HT-29 (cell line): ENCODE data around the gene LPIN1. TPM values are rescaled to one million over a fixed set of nuclear protein-coding genes. Genes with fewer than 3 reads are reported as not detected.
"Not testable (repeated sequence)": the region's sequence is repeated elsewhere in the genome, so short reads cannot be mapped to it uniquely, and the experiment has no call there.

Source experiments
- DNase-seq: peaks from one replicate; pipeline ENCODE4 v3.0.0-alpha.2; 2015; ENCODE audit warnings: low spot score
- total RNA-seq: library from RNA; depleted of rRNA; stranded (reverse); fragments of >200 nt; shearing (Covaris generic); gene quantifications from 2 replicates; pipeline ENCODE4 v1.2.3, GENCODE V29; 2014

LPIN1 gene
- total RNA-seq, 1 experiment from 2014 or later, result 6.8 TPM

DNA sequence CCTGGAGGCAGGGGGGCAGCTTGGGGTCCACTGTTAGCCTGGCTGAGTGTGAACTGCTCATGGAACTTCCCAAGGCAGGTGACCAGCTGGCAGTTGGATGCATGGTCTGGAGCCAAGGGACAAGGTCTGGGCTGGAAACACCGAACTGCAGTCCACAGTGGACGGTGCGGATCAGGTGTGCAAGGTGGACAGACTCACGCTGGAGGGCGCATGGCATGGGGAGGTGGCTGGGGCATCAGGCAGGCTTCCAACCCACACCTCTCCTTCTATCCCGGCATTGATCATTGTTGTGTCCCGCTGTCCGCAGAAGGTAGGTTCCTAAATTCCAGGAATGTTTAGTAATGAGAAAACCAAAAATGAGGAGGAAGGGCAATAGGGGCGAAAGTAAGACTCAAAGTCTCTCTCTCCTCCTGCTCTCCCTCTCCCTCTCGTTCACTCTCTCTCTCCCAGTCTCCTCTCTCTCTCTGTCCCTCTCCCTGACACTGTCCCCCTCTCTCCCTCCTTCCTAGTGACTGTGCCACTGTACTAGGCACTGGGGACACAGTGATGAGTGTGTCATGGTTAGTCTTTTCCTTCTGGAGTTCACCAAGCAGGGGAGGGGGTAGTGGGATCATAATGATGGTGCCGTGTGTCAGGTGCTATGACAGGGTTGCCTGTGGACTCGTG lies 30.3 kb upstream of the LPIN1 start:
- no peak for DNase-seq

DNA sequence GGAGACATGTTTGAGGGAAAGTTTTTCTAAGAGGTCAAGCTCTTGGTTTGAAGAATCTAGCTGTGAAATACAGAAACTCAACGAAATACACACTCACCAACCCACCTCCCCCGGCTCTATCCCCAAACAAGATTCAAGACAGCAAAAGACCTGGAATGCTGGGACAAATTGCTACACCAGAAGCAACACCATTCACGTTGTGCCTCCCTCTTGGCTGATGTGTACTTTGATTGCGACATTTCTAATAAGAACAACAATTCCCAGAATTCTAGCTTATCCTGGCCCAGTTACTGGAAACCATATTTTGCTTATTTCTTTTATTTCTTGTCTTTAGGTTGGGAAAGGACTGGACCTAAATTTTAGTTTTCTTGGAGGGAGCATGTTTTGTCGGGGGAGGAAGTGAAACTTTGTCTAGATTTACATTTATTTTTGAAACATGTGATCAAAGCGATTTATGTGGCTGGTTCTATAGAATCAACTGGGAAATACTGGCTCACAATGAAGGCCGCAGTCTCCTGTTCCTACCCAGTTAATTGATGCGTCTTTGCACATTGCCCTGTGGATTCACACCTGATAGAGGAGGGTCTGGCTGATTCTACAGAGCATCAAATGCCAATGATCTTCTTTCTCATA lies 29.6 kb upstream of the LPIN1 start:
- no peak for DNase-seq

GRCh38 chr2:11717623-11718022 lies 28.8 kb upstream of the LPIN1 start:
- no peak for DNase-seq

- DNase-seq, result no peak
Measured at GRCh38 chr2:11718606-11719005, 27.8 kb upstream of the LPIN1 start.

DNA sequence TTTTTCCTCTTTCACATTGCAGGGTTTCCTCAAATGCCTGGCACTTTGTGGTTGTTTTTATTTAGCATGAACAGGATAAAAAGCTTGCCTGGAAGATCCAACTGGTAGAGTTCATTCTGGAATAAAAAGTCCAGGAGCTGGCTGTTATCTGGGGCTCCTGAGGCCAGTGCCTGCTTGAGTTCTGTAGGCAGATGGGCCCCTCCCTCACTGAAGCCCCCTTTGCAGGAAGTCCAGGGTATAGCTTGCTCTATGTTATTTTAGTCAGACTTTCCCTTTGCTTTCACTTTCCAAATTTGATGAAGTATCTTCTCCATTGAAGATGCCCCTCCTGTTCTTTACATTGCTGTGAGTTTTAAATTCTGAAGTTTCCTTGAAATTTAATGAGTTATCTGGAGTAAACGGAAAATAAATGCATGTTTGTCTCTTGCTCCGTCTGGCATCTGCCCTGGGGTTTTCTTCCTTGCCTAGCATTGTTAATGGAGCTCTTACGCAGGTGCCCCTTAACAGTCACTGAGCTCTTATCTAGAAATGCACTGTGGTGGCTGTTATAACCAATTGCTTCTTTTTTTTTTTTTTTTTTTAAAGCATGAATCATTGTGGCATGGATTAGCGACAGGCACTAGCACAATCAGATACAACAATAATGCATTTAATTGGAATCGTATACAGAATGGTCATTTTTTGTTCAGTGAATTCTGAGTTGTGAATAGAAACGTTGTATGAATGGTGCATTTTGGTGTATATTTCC lies 27.0 kb upstream of the LPIN1 start:
- DNase-seq, result no peak

DNA sequence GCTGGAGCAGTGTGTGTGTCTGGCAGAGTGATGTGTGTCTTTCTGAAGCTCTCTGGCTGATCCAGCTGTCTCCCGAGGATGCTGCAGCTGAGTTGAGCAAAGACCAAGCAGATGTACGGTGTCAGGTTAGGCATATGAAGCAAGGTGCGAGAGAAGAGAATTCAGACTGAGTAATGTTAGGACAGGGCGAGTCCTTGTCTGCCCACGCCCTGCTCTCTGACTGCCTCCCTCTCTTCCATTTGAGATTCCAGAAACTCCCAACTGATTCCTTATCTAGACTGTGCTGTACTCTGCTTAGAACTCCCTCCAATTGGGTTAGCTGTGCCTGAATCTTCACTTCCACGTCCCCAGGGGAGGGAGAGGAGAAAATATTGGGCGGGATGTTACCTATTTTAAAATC lies 25.7 kb upstream of the LPIN1 start:
- DNase-seq, result no peak

- no peak for DNase-seq
Measured at GRCh38 chr2:11722292-11723060, 24.0 kb upstream of the LPIN1 start.

DNA sequence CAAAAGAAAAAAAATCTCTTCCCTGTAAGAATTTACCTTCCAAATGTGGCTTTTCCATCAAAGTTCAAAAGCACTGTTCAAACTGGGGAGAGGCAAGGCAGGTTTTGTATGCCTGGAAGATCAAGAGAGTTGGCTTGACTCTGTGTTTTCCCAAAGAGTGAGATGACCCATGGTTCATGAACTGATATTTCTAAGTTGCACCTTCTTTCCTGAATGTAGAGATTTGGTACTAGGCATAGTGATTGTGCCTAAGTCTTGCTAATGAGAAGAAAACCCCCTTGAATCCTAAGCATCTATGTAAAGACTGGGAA lies 23.4 kb upstream of the LPIN1 start:
- no peak for DNase-seq

- no peak for DNase-seq
Measured at GRCh38 chr2:11724151-11724550, 22.3 kb upstream of the LPIN1 start.

GRCh38 chr2:11726384-11726783 lies 20.0 kb upstream of the LPIN1 start:
- DNase-seq, result no peak

- no peak for DNase-seq
Measured at GRCh38 chr2:11729362-11730212, 16.8 kb upstream of the LPIN1 start.

DNA sequence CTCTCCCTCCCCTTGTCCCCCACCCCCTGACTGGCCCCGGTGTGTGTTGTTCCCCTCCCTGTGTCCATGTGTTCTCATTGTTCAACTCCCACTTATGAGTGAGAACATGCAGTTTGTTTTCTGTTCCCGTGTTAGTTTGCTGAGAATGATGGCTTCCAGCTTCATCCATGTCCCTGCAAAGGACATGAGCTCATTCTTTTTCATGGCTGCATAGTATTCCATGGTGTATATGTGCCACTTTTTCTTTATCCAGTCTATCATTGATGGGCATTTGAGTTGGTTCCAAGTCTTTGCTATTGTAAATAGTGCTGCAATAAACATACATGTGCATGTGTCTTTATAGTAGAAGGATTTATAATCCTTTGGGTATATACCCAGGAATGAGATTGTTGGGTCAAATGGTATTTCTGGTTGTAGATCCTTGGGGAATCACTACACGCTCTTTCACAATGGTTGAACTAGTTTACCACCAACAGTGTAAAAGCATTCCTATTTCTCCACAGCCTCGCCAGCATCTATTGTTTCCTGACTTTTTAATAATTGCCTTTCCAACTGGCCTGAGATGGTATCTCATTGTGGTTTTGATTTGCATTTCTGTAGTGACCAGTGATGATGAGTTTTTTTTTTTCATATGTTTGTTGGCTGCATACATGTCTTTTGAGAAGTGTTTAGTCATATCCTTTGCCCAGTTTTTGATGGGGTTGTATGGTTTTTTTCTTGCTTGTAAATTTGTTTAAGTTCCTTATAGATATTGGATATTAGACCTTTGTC lies 15.0 kb upstream of the LPIN1 start:
- not testable (repeated sequence) for DNase-seq

DNA sequence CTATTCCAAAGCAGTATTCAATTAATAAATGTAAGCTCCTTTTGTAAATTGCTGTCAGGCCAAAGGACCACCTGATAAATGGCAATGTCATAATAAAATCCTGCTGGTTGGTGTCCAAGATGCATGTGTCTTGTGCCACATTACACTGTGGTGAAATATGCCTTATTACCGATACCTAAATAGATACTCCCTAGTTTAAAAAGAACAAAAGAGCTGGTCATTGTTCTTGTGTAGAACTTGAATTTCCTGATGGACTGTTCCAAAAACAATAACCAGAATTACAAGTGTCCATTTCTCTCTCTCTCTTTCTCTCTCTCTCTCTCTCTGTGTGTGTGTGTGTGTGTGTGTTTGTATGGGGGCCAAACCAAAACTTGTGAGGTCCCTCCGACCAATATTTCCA lies 13.8 kb upstream of the LPIN1 start:
- no peak for DNase-seq

DNA sequence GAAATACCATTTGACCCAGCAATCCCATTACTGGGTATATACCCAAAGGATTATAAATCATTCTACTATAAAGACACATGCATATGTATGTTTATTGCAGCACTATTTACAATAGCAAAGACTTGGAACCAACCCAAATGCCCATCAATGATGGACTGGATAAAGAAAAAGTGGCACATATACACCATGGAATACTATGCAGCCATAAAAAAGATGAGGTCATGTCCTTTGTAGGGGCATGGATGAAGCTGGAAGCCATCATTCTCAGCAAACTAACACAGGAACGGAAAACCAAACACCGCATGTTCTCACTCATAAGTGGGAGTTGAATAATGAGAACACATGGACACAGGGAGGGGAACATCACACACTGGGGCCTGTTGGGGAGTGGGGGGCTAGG lies 8.6 kb upstream of the LPIN1 start:
- DNase-seq, result not testable (repeated sequence)

- peak; percentile 72 for DNase-seq
Measured at GRCh38 chr2:11738589-11739436, 7.6 kb upstream of the LPIN1 start.

- no peak for DNase-seq
Measured at GRCh38 chr2:11740723-11741122, 5.7 kb upstream of the LPIN1 start.

DNA sequence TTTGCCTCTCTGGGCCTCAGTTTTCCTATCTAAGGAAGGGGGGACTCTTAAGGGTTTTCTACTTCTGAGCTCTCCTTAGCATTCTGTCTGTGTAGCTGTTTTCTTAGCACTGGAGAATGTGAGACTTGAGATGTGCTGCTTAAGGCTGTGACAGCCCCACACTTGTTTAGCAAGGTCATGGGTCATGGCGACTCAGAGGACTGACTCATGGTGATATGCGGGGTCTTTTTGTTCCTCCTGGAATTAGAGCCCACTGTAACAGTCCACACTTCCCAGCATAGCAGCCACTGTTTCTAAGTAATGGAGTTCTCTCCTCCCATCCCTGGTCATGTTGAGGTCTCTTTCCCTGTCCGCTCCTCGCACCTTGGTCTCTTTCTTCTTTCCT lies 4.1 kb upstream of the LPIN1 start:
- DNase-seq, result no peak

DNA sequence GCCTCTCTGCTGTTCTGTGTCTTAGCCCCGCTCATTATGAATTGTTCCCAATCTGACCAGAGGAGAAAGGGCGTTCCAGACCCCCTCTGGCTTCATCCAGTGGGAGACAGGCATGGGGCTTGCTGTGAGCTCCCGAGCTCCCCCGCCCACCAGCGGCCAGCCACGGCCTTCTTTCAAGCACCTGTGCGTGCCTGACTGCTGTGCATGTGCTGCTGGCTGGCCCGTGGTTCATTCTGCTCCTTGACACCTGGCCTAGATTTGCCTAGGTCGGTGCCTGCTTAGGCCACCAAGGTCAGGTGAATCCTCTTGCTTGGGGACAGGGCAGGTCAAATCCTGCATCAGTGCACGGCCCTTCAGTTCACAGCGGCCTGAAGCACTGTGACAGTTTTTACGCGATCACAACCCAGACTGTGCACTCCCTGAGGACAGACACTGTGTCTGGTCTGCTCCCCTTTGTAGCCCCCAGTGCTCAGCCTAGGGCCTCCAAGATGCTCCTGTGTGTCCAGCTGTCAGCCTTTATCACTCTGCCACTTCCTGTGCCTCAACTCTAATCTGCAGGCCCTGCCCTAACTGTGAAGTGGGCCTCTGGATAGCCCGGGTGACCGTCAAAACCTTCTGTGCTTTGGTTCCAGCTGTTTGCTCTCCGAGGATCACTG lies 3.6 kb upstream of the LPIN1 start:
- DNase-seq, result no peak

DNA sequence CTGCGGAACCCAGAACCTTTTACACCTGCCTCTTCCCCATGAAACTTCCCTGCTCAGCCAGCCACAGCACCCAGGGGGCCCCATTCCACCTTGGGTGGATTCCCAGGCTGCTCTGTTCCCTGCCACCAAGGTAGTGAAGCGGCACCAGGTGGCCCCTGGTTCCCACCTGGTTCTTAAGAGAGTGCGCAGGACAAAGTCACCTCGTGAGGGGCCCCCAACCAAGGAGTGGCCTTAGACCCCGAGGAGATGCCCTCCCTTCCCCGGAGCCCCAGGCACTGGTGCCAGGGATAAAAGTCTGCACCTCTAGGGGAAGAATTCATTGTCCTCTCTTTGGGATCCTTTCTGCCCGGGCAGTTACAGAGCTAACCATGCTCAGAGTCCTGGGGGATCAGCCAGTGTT lies 3.1 kb upstream of the LPIN1 start:
- no peak for DNase-seq
